Chondrocyte (in vitro differentiated cells): ENCODE data around the gene SMS. TPM values are rescaled to one million over a fixed set of nuclear protein-coding genes. Genes with fewer than 3 reads are reported as not detected.

Experiments
- DNase-seq: peaks from one replicate; pipeline ENCODE4 v3.0.0; 2021; ENCODE audit warnings: mixed read lengths, low spot score
- H3K27ac Mint-ChIP-seq: one replicate; pipeline ENCODE4 v1.8.0; 2021; ENCODE audit warnings: mild to moderate bottlenecking, moderate library complexity, mixed read lengths; ENCODE audit not compliant: unreplicated experiment
- H3K27me3 Mint-ChIP-seq: 2 replicates; pipeline ENCODE4 v1.8.0; 2021; ENCODE audit warnings: low read depth, mixed read lengths
- H3K36me3 Mint-ChIP-seq: 2 replicates; pipeline ENCODE4 v1.8.0; 2021; ENCODE audit warnings: low read depth, mixed read lengths
- H3K4me1 Mint-ChIP-seq: 2 replicates; pipeline ENCODE4 v1.8.0; 2021; ENCODE audit warnings: low read depth, mild to moderate bottlenecking, mixed read lengths
- H3K4me3 Mint-ChIP-seq: one replicate; pipeline ENCODE4 v1.8.0; 2021; ENCODE audit warnings: mild to moderate bottlenecking, moderate library complexity, mixed read lengths; ENCODE audit not compliant: unreplicated experiment
- H3K9me3 Mint-ChIP-seq: 2 replicates; pipeline ENCODE4 v1.8.0; 2021; ENCODE audit warnings: low read depth, mixed read lengths
- CTCF ChIP-seq: fragments of 200-600 bp; sonication (generic); IDR thresholded peaks from 2 replicates; pipeline ENCODE4 v1.5.0; 2021; ENCODE audit warnings: antibody characterized with exemption, mild to moderate bottlenecking, moderate library complexity
- total RNA-seq: library from RNA; stranded (reverse); gene quantifications from 3 replicates; pipeline ENCODE4 v1.2.1, GENCODE V29; 2021

The SMS gene
- total RNA-seq, 1 donor from 2014 or later, result 131 TPM

GRCh38 chrX:21943460-21944135 is 3.1 kb downstream of the SMS start:
- Mint-ChIP-seq H3K9me3 (no peaks in the 10 kb centered on the region), H3K27ac (peak overlapping the region; percentile 98), H3K36me3 (no peaks in the 10 kb centered on the region), H3K27me3 (no peaks in the 10 kb centered on the region), H3K4me1 (peaks cover 66% of the 10 kb centered on the region), H3K4me3 (peak overlapping the region; percentile 86)
- DNase-seq, result no peak
- no peak for TF ChIP-seq CTCF

- H3K4me3 Mint-ChIP-seq, result peak overlapping the region; percentile 86
- H3K27ac Mint-ChIP-seq, result peak overlapping the region; percentile 98
Measured at GRCh38 chrX:21944136-21944615, 3.7 kb downstream of the SMS start.

GRCh38 chrX:21946925-21947641 is 6.6 kb downstream of the SMS start:
- Mint-ChIP-seq H3K9me3 (no peaks in the 10 kb centered on the region), H3K4me3 (peak overlapping the region; percentile 9), H3K27me3 (no peaks in the 10 kb centered on the region), H3K36me3 (no peaks in the 10 kb centered on the region), H3K4me1 (peaks cover 82% of the 10 kb centered on the region), H3K27ac (peak overlapping the region; percentile 83)
- DNase-seq, result no peak
- no peak for TF ChIP-seq CTCF

More at GRCh38 chrX:21944136-21944615, 3.7 kb downstream of the SMS start:
- no peak for DNase-seq
- TF ChIP-seq CTCF, result no peak
- Mint-ChIP-seq H3K9me3 (no peaks in the 10 kb centered on the region), H3K36me3 (no peaks in the 10 kb centered on the region), H3K4me1 (peaks cover 70% of the 10 kb centered on the region), H3K27me3 (no peaks in the 10 kb centered on the region)

- peak overlapping the region; percentile 9 for H3K4me3 Mint-ChIP-seq
- peaks cover 81% of the 10 kb centered on the region for H3K4me1 Mint-ChIP-seq
Measured at GRCh38 chrX:21947671-21948070, 7.2 kb downstream of the SMS start.

More at GRCh38 chrX:21947671-21948070, 7.2 kb downstream of the SMS start:
- H3K9me3 Mint-ChIP-seq, result no peaks in the 10 kb centered on the region
- peak overlapping the region; percentile 83 for H3K27ac Mint-ChIP-seq
- no peak for TF ChIP-seq CTCF
- no peaks in the 10 kb centered on the region for H3K27me3 Mint-ChIP-seq
- DNase-seq, result no peak
- H3K36me3 Mint-ChIP-seq, result no peaks in the 10 kb centered on the region
